SK-N-SH (cell line): ENCODE data around the gene FNDC3B. TPM values are rescaled to one million over a fixed set of nuclear protein-coding genes. Genes with fewer than 3 reads are reported as not detected.

Experiments used
- CTCF ChIA-PET: fragments of 300-600, 350-600 bp; formaldehyde crosslinking; extraction: SDS; loops from one replicate; lab custom pipeline; 2021; lab: Yijun Ruan, JAX
- POLR2A ChIA-PET: fragments of 350-600 bp; sonication (Branson Sonifier 250); formaldehyde crosslinking; extraction: SDS; loops from one replicate; lab custom pipeline; 2020; ENCODE audit warnings: antibody characterized with exemption, inconsistent platforms; lab: Yijun Ruan, JAX
- DNase-seq: peaks from one replicate; pipeline ENCODE4 v3.0.0; 2012
- H2AFZ ChIP-seq: fragments of 200-600 bp; sonication (generic); 2 replicates; pipeline ENCODE4 v1.8.1; 2016; ENCODE audit warnings: antibody characterized with exemption, mild to moderate bottlenecking, low read depth
- H3F3A ChIP-seq: fragments of 200-600 bp; sonication (generic); replicated peaks from 2 replicates; pipeline ENCODE3; 2016; ENCODE audit warnings: antibody characterized with exemption, mild to moderate bottlenecking; ENCODE audit not compliant: insufficient read depth
- H3K27ac ChIP-seq, 2 experiments: fragments of 200-500 bp in 1 of 2; fragments of 200-600 bp in 1 of 2; sonication (Bioruptor generic) in 1 of 2; sonication (generic), shearing (Covaris generic) in 1 of 2; 2 replicates each; pipeline versions ENCODE4 v1.5.1 to v1.6.1; 2014 to 2016; ENCODE audit warnings: low read depth in 2 of 2, inconsistent platforms in 1 of 2, low read length in 1 of 2, mild to moderate bottlenecking in 1 of 2, mixed read lengths in 1 of 2
- H3K27me3 ChIP-seq: fragments of 200-600 bp; sonication (generic), shearing (Covaris generic); 2 replicates; pipeline ENCODE4 v1.6.1; 2016; ENCODE audit warnings: mixed run types; ENCODE audit not compliant: insufficient read depth
- H3K36me3 ChIP-seq, 2 experiments: fragments of 200-500 bp in 1 of 2; fragments of 200-600 bp in 1 of 2; sonication (Bioruptor generic) in 1 of 2; sonication (generic) in 1 of 2; replicated peaks in 1 of 2; 2 replicates each; pipeline versions ENCODE3 to v1.5.1; 2014 to 2016; ENCODE audit warnings: low read length in 1 of 2, mild to moderate bottlenecking in 1 of 2; ENCODE audit not compliant: insufficient read depth in 2 of 2, control insufficient read depth in 1 of 2
- H3K4me1 ChIP-seq, 2 experiments: fragments of 200-500 bp in 1 of 2; fragments of 200-600 bp in 1 of 2; sonication (Bioruptor generic) in 1 of 2; sonication (generic), shearing (Covaris generic) in 1 of 2; 2 replicates each; pipeline versions ENCODE4 v1.5.1 to v1.6.1; 2014 to 2016; ENCODE audit warnings: low read depth in 1 of 2, low read length in 1 of 2, mixed run types in 1 of 2; ENCODE audit not compliant: insufficient read depth in 2 of 2, control insufficient read depth in 1 of 2
- H3K4me2 ChIP-seq: fragments of 200-600 bp; sonication (generic), shearing (Covaris generic); 2 replicates; pipeline ENCODE4 v1.6.1; 2017; ENCODE audit warnings: mixed run types
- H3K4me3 ChIP-seq, 2 experiments: fragments of 200-500 bp in 1 of 2; fragments of 200-600 bp in 1 of 2; sonication (Bioruptor generic) in 1 of 2; sonication (generic), shearing (Covaris generic) in 1 of 2; 2 replicates each; pipeline versions ENCODE4 v1.5.1 to v1.8.1; 2014 to 2016; ENCODE audit warnings: low read depth in 2 of 2, inconsistent platforms in 1 of 2, low read length in 1 of 2, mild to moderate bottlenecking in 1 of 2, mixed read lengths in 1 of 2, moderate library complexity in 1 of 2
- H3K79me2 ChIP-seq: fragments of 200-600 bp; sonication (generic); 2 replicates; pipeline ENCODE4 v1.8.1; 2017; ENCODE audit warnings: mild to moderate bottlenecking; ENCODE audit not compliant: insufficient read depth
- H3K9ac ChIP-seq: fragments of 200-600 bp; sonication (generic); 2 replicates; pipeline ENCODE4 v1.6.1; 2017; ENCODE audit warnings: mixed run types
- H3K9me2 ChIP-seq: fragments of 200-600 bp; sonication (generic); 2 replicates; pipeline ENCODE4 v1.6.1; 2017; ENCODE audit warnings: mixed run types
- H3K9me3 ChIP-seq: fragments of 200-600 bp; sonication (generic); 2 replicates; pipeline ENCODE4 v1.6.1; 2017; ENCODE audit warnings: mixed run types, mild to moderate bottlenecking, moderate library complexity
- H4K20me1 ChIP-seq: fragments of 200-600 bp; sonication (generic); 2 replicates; pipeline ENCODE4 v1.6.1; 2017; ENCODE audit warnings: mild to moderate bottlenecking, mixed run types; ENCODE audit not compliant: insufficient read depth
- CHD2 ChIP-seq: fragments of 150-350 bp; IDR thresholded peaks from 2 replicates; pipeline ENCODE4 v1.6.1; 2018; ENCODE audit warnings: low read length; ENCODE audit not compliant: partially characterized antibody
- ELF1 ChIP-seq: IDR thresholded peaks from 2 replicates; pipeline ENCODE4 v1.4.0; 2012
- FOXM1 ChIP-seq: IDR thresholded peaks from 2 replicates; pipeline ENCODE4 v1.4.0; 2012; ENCODE audit warnings: low read depth, mild to moderate bottlenecking
- GABPA ChIP-seq: IDR thresholded peaks from 2 replicates; pipeline ENCODE4 v1.4.0; 2012; ENCODE audit warnings: low read depth, mild to moderate bottlenecking
- GATA2 ChIP-seq: sonication (generic); formaldehyde crosslinking; IDR thresholded peaks from 2 replicates; pipeline ENCODE4 v1.5.0; 2020; ENCODE audit warnings: mild to moderate bottlenecking, missing genetic modification reagents
- JUND ChIP-seq: IDR thresholded peaks from 2 replicates; pipeline ENCODE4 v1.4.0; 2012
- MEF2A ChIP-seq: IDR thresholded peaks from 2 replicates; pipeline ENCODE4 v1.4.0; 2012; ENCODE audit warnings: low read depth, borderline replicate concordance
- RAD21 ChIP-seq: IDR thresholded peaks from 2 replicates; pipeline ENCODE4 v1.6.1; 2012; ENCODE audit warnings: mild to moderate bottlenecking, low read length
- RCOR1 ChIP-seq: fragments of 150-350 bp; IDR thresholded peaks from 2 replicates; pipeline ENCODE4 v1.6.1; 2017; ENCODE audit warnings: antibody characterized with exemption, low read length
- RFX5 ChIP-seq: IDR thresholded peaks from 2 replicates; pipeline ENCODE4 v1.6.1; 2012; ENCODE audit warnings: mild to moderate bottlenecking, improper control_type of control experiment, low read length
- RXRA ChIP-seq: IDR thresholded peaks from 2 replicates; pipeline ENCODE4 v1.4.0; 2012; ENCODE audit warnings: low read depth, mild to moderate bottlenecking, borderline replicate concordance
- SIN3A ChIP-seq: IDR thresholded peaks from 2 replicates; pipeline ENCODE4 v1.6.1; 2012; ENCODE audit warnings: low read depth, mild to moderate bottlenecking, low read length, moderate library complexity, borderline replicate concordance
- SMC3 ChIP-seq: IDR thresholded peaks from 2 replicates; pipeline ENCODE4 v1.6.1; 2012; ENCODE audit warnings: low read depth, low read length, improper control_type of control experiment
- YY1 ChIP-seq: IDR thresholded peaks from 2 replicates; pipeline ENCODE4 v1.4.0; 2012; ENCODE audit warnings: low read depth, mild to moderate bottlenecking
- whole genome bisulfite sequencing: methylation state at CpG from one replicate; pipeline ENCODE4 v1.1.6; 2017; ENCODE audit warnings: low lambda C conversion rate; 5-methylcytosine and 5-hydroxymethylcytosine counted together
- polyA plus RNA-seq, 3 experiments: library from polyadenylated mRNA; depleted of rRNA; stranded (reverse); fragments of >200 nt; gene quantifications; 2 replicates each; pipeline ENCODE4 v1.2.3, GENCODE V29; 2012
- TF ChIP-seq, protein P1 (sequence below): fragments of 150-350 bp; IDR thresholded peaks from 2 replicates; pipeline ENCODE4 v1.6.1; 2017; ENCODE audit warnings: antibody characterized with exemption, low read length, low read depth, borderline replicate concordance
- TF ChIP-seq, protein P2 (sequence below): IDR thresholded peaks from 2 replicates; pipeline ENCODE4 v1.4.0; 2012; ENCODE audit warnings: low read depth, borderline replicate concordance
- TF ChIP-seq, protein P3 (sequence below): fragments of 150-350 bp; IDR thresholded peaks from 2 replicates; pipeline ENCODE4 v1.6.1; 2016; ENCODE audit warnings: mild to moderate bottlenecking, low read depth, low read length

The FNDC3B gene
- polyA plus RNA-seq, 1 of the 3 experiments (the other 2 are of a cell fraction): 10.4 TPM

DNA sequence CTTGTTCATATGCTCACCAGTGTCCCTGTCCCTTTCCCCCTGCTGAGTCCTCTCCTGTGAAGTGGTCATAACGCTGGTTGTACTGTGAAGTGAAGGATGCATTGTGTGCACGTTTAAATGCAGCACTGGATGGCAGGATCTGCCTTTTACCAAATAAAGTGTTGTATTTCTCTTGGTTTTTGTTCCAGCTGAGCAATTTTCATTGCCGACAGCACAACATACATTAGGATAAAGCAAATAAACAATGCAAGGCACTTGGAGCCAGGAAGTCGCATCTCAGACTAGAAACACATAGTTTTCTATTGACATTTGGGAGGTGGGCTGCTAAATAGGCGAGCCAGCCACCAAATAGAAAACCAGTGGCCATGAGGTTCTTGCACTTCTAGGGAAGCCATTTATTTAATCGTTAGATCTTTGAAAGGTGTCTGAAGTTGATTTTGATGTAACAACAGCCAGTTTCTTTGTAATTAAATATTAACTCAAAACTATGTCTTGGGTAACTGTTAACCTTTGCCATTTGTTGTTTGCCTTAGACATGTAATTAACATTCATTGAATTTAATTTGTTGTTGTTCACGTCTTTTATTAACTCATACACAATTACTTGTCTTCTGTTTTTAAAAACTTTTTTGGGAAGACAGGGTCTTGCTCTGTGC lies 185.3 kb downstream of the FNDC3B start:
- Histone ChIP-seq H3K27me3 (no peaks in the 10 kb centered on the region), H3K4me1 (peaks cover 18 to 27% of the 10 kb centered on the region in 2 experiments), H4K20me1 (peaks cover 9% of the 10 kb centered on the region; the same call in 1 of the 2 replicates), H3K9me3 (no peaks in the 10 kb centered on the region), H3K27ac (no peak overlapping the region), H3K79me2 (peaks cover 90% of the 10 kb centered on the region), H2AFZ (no peak overlapping the region), H3K36me3 (peaks cover 5 to 31% of the 10 kb centered on the region in 2 experiments), H3F3A (peaks cover 19% of the 10 kb centered on the region), H3K9ac (no peak overlapping the region), H3K4me3 (no peak overlapping the region), H3K9me2 (no peaks in the 10 kb centered on the region), H3K4me2 (no peak overlapping the region)
- POLR2A ChIA-PET: no interaction called here
- no peak for DNase-seq
- WGBS: 87% methylated on average over 7 of the region's 7 CpGs
- CTCF ChIA-PET: no interaction called here
- no peak for TF ChIP-seq SMC3
- no peak for TF ChIP-seq SIN3A
- TF ChIP-seq RCOR1: no peak
- TF ChIP-seq, protein P1, sequence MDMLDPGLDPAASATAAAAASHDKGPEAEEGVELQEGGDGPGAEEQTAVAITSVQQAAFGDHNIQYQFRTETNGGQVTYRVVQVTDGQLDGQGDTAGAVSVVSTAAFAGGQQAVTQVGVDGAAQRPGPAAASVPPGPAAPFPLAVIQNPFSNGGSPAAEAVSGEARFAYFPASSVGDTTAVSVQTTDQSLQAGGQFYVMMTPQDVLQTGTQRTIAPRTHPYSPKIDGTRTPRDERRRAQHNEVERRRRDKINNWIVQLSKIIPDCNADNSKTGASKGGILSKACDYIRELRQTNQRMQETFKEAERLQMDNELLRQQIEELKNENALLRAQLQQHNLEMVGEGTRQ: no peak
- no peak for TF ChIP-seq GABPA

DNA sequence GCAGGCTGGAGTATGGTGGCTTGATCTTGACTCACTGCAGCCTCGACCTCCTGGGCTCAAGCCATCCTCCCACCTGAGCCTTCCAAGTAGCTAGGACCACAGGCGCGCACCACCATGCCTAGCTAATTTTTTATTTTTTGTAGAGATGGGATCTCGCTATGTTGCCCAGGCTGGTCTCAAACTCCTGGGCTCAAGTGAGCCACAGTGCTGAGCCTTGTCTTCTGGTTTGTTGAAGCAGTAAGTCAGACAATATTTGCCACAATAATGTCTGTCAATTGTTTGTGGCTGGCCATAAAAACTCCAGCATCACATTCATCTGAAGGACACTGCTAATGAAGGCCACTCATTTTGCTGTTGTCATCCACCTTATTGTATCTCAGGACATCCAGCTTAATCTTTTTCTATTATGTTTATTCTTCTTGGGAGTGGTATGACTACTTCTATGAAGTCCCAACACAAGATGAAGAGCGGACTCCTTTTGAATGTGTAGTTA lies 185.9 kb downstream of the FNDC3B start:
- Histone ChIP-seq H3K27ac (no peak overlapping the region), H4K20me1 (peaks cover 9% of the 10 kb centered on the region; the same call in 1 of the 2 replicates), H3K9me2 (no peaks in the 10 kb centered on the region), H3K36me3 (peaks cover 5 to 34% of the 10 kb centered on the region in 2 experiments), H3K4me3 (no peak overlapping the region), H3K27me3 (no peaks in the 10 kb centered on the region), H3K4me1 (peaks cover 18 to 27% of the 10 kb centered on the region in 2 experiments), H3K9ac (no peak overlapping the region), H3K4me2 (no peak overlapping the region), H3K79me2 (peaks cover 90% of the 10 kb centered on the region), H2AFZ (no peak overlapping the region), H3F3A (peaks cover 16% of the 10 kb centered on the region), H3K9me3 (no peaks in the 10 kb centered on the region)
- POLR2A ChIA-PET: no interaction called here
- WGBS: 95% methylated on average over 5 of the region's 5 CpGs
- CTCF ChIA-PET: no interaction called here
- no peak for DNase-seq
- no peak for TF ChIP-seq MEF2A
- no peak for TF ChIP-seq ELF1
- no peak for TF ChIP-seq JUND
- TF ChIP-seq RAD21: no peak
- TF ChIP-seq, protein P1: no peak
- no peak for TF ChIP-seq SIN3A
- no peak for TF ChIP-seq FOXM1
- TF ChIP-seq GABPA: no peak
- no peak for TF ChIP-seq RXRA
- TF ChIP-seq YY1: no peak
- TF ChIP-seq, protein P2, sequence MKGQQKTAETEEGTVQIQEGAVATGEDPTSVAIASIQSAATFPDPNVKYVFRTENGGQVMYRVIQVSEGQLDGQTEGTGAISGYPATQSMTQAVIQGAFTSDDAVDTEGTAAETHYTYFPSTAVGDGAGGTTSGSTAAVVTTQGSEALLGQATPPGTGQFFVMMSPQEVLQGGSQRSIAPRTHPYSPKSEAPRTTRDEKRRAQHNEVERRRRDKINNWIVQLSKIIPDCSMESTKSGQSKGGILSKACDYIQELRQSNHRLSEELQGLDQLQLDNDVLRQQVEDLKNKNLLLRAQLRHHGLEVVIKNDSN: no peak
- TF ChIP-seq CHD2: no peak
- no peak for TF ChIP-seq GATA2
- no peak for TF ChIP-seq RFX5
- TF ChIP-seq, protein P3, sequence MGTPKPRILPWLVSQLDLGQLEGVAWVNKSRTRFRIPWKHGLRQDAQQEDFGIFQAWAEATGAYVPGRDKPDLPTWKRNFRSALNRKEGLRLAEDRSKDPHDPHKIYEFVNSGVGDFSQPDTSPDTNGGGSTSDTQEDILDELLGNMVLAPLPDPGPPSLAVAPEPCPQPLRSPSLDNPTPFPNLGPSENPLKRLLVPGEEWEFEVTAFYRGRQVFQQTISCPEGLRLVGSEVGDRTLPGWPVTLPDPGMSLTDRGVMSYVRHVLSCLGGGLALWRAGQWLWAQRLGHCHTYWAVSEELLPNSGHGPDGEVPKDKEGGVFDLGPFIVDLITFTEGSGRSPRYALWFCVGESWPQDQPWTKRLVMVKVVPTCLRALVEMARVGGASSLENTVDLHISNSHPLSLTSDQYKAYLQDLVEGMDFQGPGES: no peak
